Uterus (tissue), 2 donors: Measurements from ENCODE around the gene SH3PXD2A.

Source experiments
- POLR2A ChIP-seq, 2 donors: fragments of 450-650 bp; IDR thresholded peaks; one replicate each; pipeline ENCODE4 v1.6.1; 2016; ENCODE audit warnings: antibody characterized with exemption in 2 of 2, mild to moderate bottlenecking in 1 of 2, moderate library complexity in 1 of 2
- TF ChIP-seq, protein P1 (sequence below), 4 experiments: fragments of 200-600 bp in 2 of 4; fragments of 450-650 bp in 2 of 4; sonication (generic) in 2 of 4; IDR thresholded peaks; one replicate each; pipeline ENCODE4 v1.5.1; 2016 to 2019; ENCODE audit warnings: antibody characterized with exemption in 4 of 4, mild to moderate bottlenecking in 2 of 4, moderate library complexity in 1 of 4

DNA sequence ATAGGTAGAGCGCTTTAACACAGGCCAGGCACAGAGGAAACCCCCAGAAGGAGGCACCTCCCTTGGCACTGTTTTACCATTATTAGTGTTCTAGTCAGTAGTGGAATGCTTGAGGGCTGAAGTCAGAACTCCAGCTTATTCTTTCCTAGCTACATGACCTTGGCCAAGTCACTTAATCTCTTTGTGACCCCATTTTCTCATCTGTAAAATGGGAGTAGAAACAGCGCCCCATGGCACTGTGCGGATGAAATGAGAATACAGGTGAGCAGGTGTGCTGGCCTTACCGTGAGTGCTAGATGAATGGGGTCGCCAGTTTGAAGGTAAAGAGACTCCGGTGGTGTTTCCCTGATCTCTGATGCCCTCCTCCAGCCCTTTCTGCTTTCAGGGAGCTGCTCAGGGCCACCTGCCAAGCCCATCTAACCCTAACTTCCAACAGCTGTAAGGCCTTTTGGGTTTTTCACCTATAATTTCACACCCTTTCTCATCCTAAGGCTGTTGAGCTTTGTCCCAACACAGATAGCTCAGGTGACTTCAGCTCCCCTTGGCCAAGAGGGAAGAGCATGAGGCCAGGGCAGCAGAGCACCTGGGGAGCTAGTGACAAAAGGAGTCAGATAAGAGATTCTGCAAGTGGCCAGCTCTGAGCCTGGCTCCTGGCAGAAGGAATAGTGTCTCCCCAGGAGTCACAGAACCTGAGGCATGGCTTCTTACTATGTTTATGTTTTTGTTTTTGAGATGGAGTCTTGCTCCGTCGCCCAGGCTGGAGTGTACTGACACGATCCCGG lies 76.8 kb downstream of the SH3PXD2A start:
- TF ChIP-seq, protein P1, sequence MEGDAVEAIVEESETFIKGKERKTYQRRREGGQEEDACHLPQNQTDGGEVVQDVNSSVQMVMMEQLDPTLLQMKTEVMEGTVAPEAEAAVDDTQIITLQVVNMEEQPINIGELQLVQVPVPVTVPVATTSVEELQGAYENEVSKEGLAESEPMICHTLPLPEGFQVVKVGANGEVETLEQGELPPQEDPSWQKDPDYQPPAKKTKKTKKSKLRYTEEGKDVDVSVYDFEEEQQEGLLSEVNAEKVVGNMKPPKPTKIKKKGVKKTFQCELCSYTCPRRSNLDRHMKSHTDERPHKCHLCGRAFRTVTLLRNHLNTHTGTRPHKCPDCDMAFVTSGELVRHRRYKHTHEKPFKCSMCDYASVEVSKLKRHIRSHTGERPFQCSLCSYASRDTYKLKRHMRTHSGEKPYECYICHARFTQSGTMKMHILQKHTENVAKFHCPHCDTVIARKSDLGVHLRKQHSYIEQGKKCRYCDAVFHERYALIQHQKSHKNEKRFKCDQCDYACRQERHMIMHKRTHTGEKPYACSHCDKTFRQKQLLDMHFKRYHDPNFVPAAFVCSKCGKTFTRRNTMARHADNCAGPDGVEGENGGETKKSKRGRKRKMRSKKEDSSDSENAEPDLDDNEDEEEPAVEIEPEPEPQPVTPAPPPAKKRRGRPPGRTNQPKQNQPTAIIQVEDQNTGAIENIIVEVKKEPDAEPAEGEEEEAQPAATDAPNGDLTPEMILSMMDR (IDR thresholded peaks at IDR 0.05) = no peak
- TF ChIP-seq POLR2A (IDR thresholded peaks at IDR 0.05) = no peak
